HCT116 (cell line): ENCODE results near the gene ITIH5. TPM values are rescaled to one million over a fixed set of nuclear protein-coding genes. Genes with fewer than 3 reads are reported as not detected.

Experiments
- ATAC-seq: fragments of 200-7000 bp; cut with Tn5 transposase; 2 replicates; pipeline ENCODE4 v1.9.1; 2020; ENCODE audit warnings: mild to moderate bottlenecking, moderate library complexity
- BruUV-seq: library from RNA; stranded (reverse); fragments of 400-500 nt; replicated peaks from 2 replicates; lab custom pipeline; 2021; lab: Mats Ljungman, UMichigan
- CTCF ChIA-PET: fragments of 300-600 bp; sonication (Branson Sonifier 250); formaldehyde crosslinking; loops from one replicate; lab custom pipeline; 2021; ENCODE audit warnings: antibody characterized with exemption; lab: Charles Lee
- POLR2A ChIA-PET: fragments of 300-600, 350-600 bp; sonication (Branson Sonifier 250); formaldehyde crosslinking; loops from one replicate; lab custom pipeline; 2021; ENCODE audit warnings: antibody characterized with exemption; lab: Charles Lee
- RAD21 ChIA-PET, 2 experiments: fragments of 300-600 bp; sonication (Branson Sonifier 250); formaldehyde crosslinking; loops; one replicate each; lab custom pipeline; 2023; ENCODE audit warnings: low total read pairs in 2 of 2; ENCODE audit not compliant: uncharacterized antibody in 2 of 2, unreplicated experiment in 2 of 2, low non-redundant PET in 1 of 2; lab: Charles Lee
- DNase-seq: peaks from one replicate; pipeline ENCODE4 v3.0.0-alpha.2; 2010; ENCODE audit warnings: low read depth, low spot score
- H2AFZ ChIP-seq: fragments of 200-600 bp; shearing (Covaris generic), sonication (generic); 2 replicates; pipeline ENCODE4 v1.6.1; 2017; ENCODE audit warnings: low read depth, mixed run types, mixed read lengths, antibody characterized with exemption, low read length; ENCODE audit not compliant: poor library complexity, severe bottlenecking
- H3K27ac ChIP-seq: 2 replicates; pipeline ENCODE4 v1.5.1; 2012; ENCODE audit warnings: low read depth, low read length
- H3K27me3 ChIP-seq: fragments of 200-600 bp; sonication (generic); 2 replicates; pipeline ENCODE4 v1.6.1; 2016; ENCODE audit warnings: mixed run types, low read length, mixed read lengths; ENCODE audit not compliant: insufficient read depth
- H3K36me3 ChIP-seq, 2 experiments: fragments of 200-500 bp in 1 of 2; fragments of 200-600 bp in 1 of 2; sonication (Bioruptor generic) in 1 of 2; sonication (generic) in 1 of 2; 2 replicates each; pipeline versions ENCODE4 v1.5.1 to v1.6.1; 2014 to 2016; ENCODE audit warnings: low read length in 2 of 2, inconsistent platforms in 1 of 2, mixed read lengths in 1 of 2, mixed run types in 1 of 2; ENCODE audit not compliant: insufficient read depth in 2 of 2, control insufficient read depth in 1 of 2
- H3K4me1 ChIP-seq, 2 experiments: fragments of 200-600 bp in 1 of 2; sonication (generic) in 1 of 2; 2 replicates each; pipeline versions ENCODE4 v1.5.1 to v1.6.1; 2012 to 2017; ENCODE audit warnings: low read length in 2 of 2, inconsistent platforms in 1 of 2, mild to moderate bottlenecking in 1 of 2, mixed read lengths in 1 of 2, mixed run types in 1 of 2, moderate library complexity in 1 of 2; ENCODE audit not compliant: insufficient read depth in 2 of 2, control insufficient read depth in 1 of 2
- H3K4me2 ChIP-seq: fragments of 200-600 bp; sonication (generic); 2 replicates; pipeline ENCODE4 v1.6.1; 2017; ENCODE audit warnings: mixed run types, low read length, mixed read lengths
- H3K4me3 ChIP-seq, 2 experiments: fragments of 200-600 bp in 1 of 2; sonication (generic) in 1 of 2; replicated peaks in 1 of 2; 2 replicates each; pipeline ENCODE4 v1.5.1; 2011 to 2016; ENCODE audit warnings: low read length in 2 of 2, control low read depth in 1 of 2, low read depth in 1 of 2, mild to moderate bottlenecking in 1 of 2, mixed read lengths in 1 of 2, mixed run types in 1 of 2
- H3K79me2 ChIP-seq: fragments of 200-600 bp; sonication (generic); 2 replicates; pipeline ENCODE4 v1.6.1; 2017; ENCODE audit warnings: mild to moderate bottlenecking, mixed run types, low read length, moderate library complexity, mixed read lengths; ENCODE audit not compliant: insufficient read depth
- H3K9ac ChIP-seq: fragments of 200-600 bp; sonication (generic); 2 replicates; pipeline ENCODE4 v1.6.1; 2016; ENCODE audit warnings: low read length, mixed read lengths
- H3K9me2 ChIP-seq: fragments of 200-600 bp; sonication (generic), shearing (Covaris generic); 2 replicates; pipeline ENCODE4 v1.6.1; 2017; ENCODE audit warnings: mixed run types, mild to moderate bottlenecking, moderate library complexity; ENCODE audit not compliant: insufficient read depth
- H3K9me3 ChIP-seq, 2 experiments: fragments of 200-500 bp in 1 of 2; fragments of 200-600 bp in 1 of 2; sonication (Bioruptor generic) in 1 of 2; sonication (generic) in 1 of 2; 2 replicates each; pipeline ENCODE4 v1.6.1; 2014 to 2017; ENCODE audit warnings: low read length in 2 of 2, mixed read lengths in 2 of 2, inconsistent platforms in 1 of 2, low read depth in 1 of 2, mild to moderate bottlenecking in 1 of 2, mixed run types in 1 of 2, moderate library complexity in 1 of 2; ENCODE audit not compliant: control insufficient read depth in 1 of 2, insufficient read depth in 1 of 2
- H4K20me1 ChIP-seq: fragments of 200-600 bp; sonication (generic), shearing (Covaris generic); 2 replicates; pipeline ENCODE4 v1.6.1; 2017; ENCODE audit warnings: mixed run types, mild to moderate bottlenecking, moderate library complexity; ENCODE audit not compliant: insufficient read depth
- ATF3 ChIP-seq: IDR thresholded peaks from 2 replicates; pipeline ENCODE4 v1.6.1; 2012
- CBX3 ChIP-seq: IDR thresholded peaks from 2 replicates; pipeline ENCODE4 v1.6.1; 2012; ENCODE audit warnings: low read depth
- CEBPB ChIP-seq: IDR thresholded peaks from 2 replicates; pipeline ENCODE4 v1.6.1; 2012; ENCODE audit warnings: low read depth
- EGR1 ChIP-seq: IDR thresholded peaks from 2 replicates; pipeline ENCODE4 v1.6.1; 2012; ENCODE audit warnings: low read depth
- JUND ChIP-seq: IDR thresholded peaks from 2 replicates; pipeline ENCODE4 v1.6.1; 2012
- POLR2A ChIP-seq: IDR thresholded peaks from 2 replicates; pipeline ENCODE4 v1.7.0; 2011; ENCODE audit warnings: borderline replicate concordance; ENCODE audit not compliant: insufficient read depth, insufficient read length; ENCODE audit errors: extremely low read depth
- REST ChIP-seq: IDR thresholded peaks from 2 replicates; pipeline ENCODE4 v1.6.1; 2012; ENCODE audit warnings: low read depth
- ZBTB33 ChIP-seq: IDR thresholded peaks from 2 replicates; pipeline ENCODE4 v1.6.1; 2011; ENCODE audit warnings: mild to moderate bottlenecking, low read length, moderate library complexity; ENCODE audit not compliant: insufficient replicate concordance; ENCODE audit errors: extremely low read depth
- ZFX ChIP-seq: fragments of 450-650 bp; IDR thresholded peaks from 2 replicates; pipeline ENCODE4 v1.6.1; 2017
- intact Hi-C: fragments of 100-400 bp; cut with micrococcal nuclease; formaldehyde crosslinking; loops from 2 replicates; pipeline ENCODE4 v1.10.0; 2022
- total RNA-seq: library from RNA; stranded (reverse); gene quantifications from one replicate; pipeline ENCODE4 v1.2.1, GENCODE V29; 2021; ENCODE audit not compliant: unreplicated experiment

The ITIH5 gene
- total RNA-seq, 1 experiment from 2014 or later: not detected

GRCh38 chr10:7710446-7710845 is 43.7 kb upstream of the ITIH5 start:
- H3K4me3 ChIP-seq: no peak overlapping the region
- no peaks in the 10 kb centered on the region for H3K9me2 ChIP-seq
- H3K4me1 ChIP-seq: no peaks in the 10 kb centered on the region
- POLR2A ChIA-PET: no interaction called here
- TF ChIP-seq ZFX (no peak), POLR2A (no peak), CEBPB (no peak), CBX3 (no peak), REST (no peak), ATF3 (no peak), EGR1 (no peak), ZBTB33 (no peak), JUND (no peak)
- no peaks in the 10 kb centered on the region for H3K9me3 ChIP-seq
- no peak overlapping the region for H3K4me2 ChIP-seq
- RAD21 ChIA-PET: no interaction called here
- H3K79me2 ChIP-seq: no peaks in the 10 kb centered on the region
- no peaks in the 10 kb centered on the region for H4K20me1 ChIP-seq
- no peak overlapping the region for H2AFZ ChIP-seq
- ATAC-seq (no peak), DNase-seq (no peak)
- H3K27ac ChIP-seq: no peak overlapping the region
- CTCF ChIA-PET: no interaction called here
- intact Hi-C loops: no loop called here
- no peaks in the 10 kb centered on the region for H3K36me3 ChIP-seq
- peaks cover 34% of the 10 kb centered on the region for H3K27me3 ChIP-seq
- no peak overlapping the region for H3K9ac ChIP-seq
- BruUV-seq: no TSS peak
